GM19372 (cell line): ENCODE data around the gene CALU.

Experiments used
- ATAC-seq: cut with Tn5 transposase; IDR thresholded peaks from one replicate; pipeline ENCODE4 v1.9.1; 2021; ENCODE audit warnings: mild to moderate bottlenecking, low read depth, moderate library complexity; ENCODE audit not compliant: unreplicated experiment

Gene CALU

GRCh38 chr7:128721376-128721775 is 17.8 kb upstream of the CALU start:
- no peak for ATAC-seq

GRCh38 chr7:128724743-128725142 is 14.4 kb upstream of the CALU start:
- ATAC-seq = no peak

- no peak for ATAC-seq
Measured at GRCh38 chr7:128725531-128725930, 13.6 kb upstream of the CALU start.

- ATAC-seq = no peak
Measured at GRCh38 chr7:128726059-128726736, 13.0 kb upstream of the CALU start.

GRCh38 chr7:128726737-128727072 is 12.5 kb upstream of the CALU start:
- ATAC-seq = no peak

GRCh38 chr7:128727239-128727638 is 11.9 kb upstream of the CALU start:
- no peak for ATAC-seq

GRCh38 chr7:128728598-128728997 is 10.6 kb upstream of the CALU start:
- no peak for ATAC-seq

- ATAC-seq = no peak
Measured at GRCh38 chr7:128729494-128729893, 9.7 kb upstream of the CALU start.

- ATAC-seq = no peak
Measured at GRCh38 chr7:128731184-128731583, 8.0 kb upstream of the CALU start.

- ATAC-seq = no peak
Measured at GRCh38 chr7:128732521-128733277, 6.5 kb upstream of the CALU start.

GRCh38 chr7:128733278-128733645 is 5.9 kb upstream of the CALU start:
- ATAC-seq = no peak

- no peak for ATAC-seq
Measured at GRCh38 chr7:128734890-128735289, 4.3 kb upstream of the CALU start.

- ATAC-seq = no peak
Measured at GRCh38 chr7:128735436-128735835, 3.7 kb upstream of the CALU start.

- no peak for ATAC-seq
Measured at GRCh38 chr7:128737441-128737840, 1.7 kb upstream of the CALU start.

GRCh38 chr7:128737867-128738385 is 1.2 kb upstream of the CALU start:
- no peak for ATAC-seq

- ATAC-seq = peak; percentile 3
Measured at GRCh38 chr7:128738570-128739047, 550 bp upstream of the CALU start.

GRCh38 chr7:128739990-128740682 is 977 bp downstream of the CALU start:
- no peak for ATAC-seq

- ATAC-seq = no peak
Measured at GRCh38 chr7:128740996-128741395, 1.8 kb downstream of the CALU start.

- no peak for ATAC-seq
Measured at GRCh38 chr7:128741491-128741890, 2.3 kb downstream of the CALU start.

- ATAC-seq = no peak
Measured at GRCh38 chr7:128742206-128742605, 3.0 kb downstream of the CALU start.

GRCh38 chr7:128743112-128743772 is 4.1 kb downstream of the CALU start:
- ATAC-seq = no peak
